HepG2 (cell line): Measurements from ENCODE around the gene PASK. TPM values are rescaled to one million over a fixed set of nuclear protein-coding genes. Genes with fewer than 3 reads are reported as not detected.

Experiments
- ARID2 ChIP-seq: sonication (generic); formaldehyde crosslinking; IDR thresholded peaks from 2 replicates; pipeline ENCODE4 v1.8.1; 2022; ENCODE audit warnings: mild to moderate bottlenecking, missing genetic modification reagents, borderline replicate concordance
- ASH2L ChIP-seq: fragments of 300-600, 200-600 bp; sonication (generic); IDR thresholded peaks from 2 replicates; pipeline ENCODE4 v1.7.0; 2017; ENCODE audit warnings: low read depth, mild to moderate bottlenecking, moderate library complexity, mixed read lengths, low read length; ENCODE audit not compliant: insufficient read length
- CEBPG ChIP-seq: IDR thresholded peaks from 2 replicates; pipeline ENCODE4 v1.6.1; 2016
- ESRRA ChIP-seq: sonication (generic); formaldehyde crosslinking; IDR thresholded peaks from 2 replicates; pipeline ENCODE4 v1.5.1; 2020; ENCODE audit warnings: mild to moderate bottlenecking, low read depth, missing genetic modification reagents
- HMGXB3 ChIP-seq: sonication (generic); formaldehyde crosslinking; IDR thresholded peaks from 2 replicates; pipeline ENCODE4 v1.4.0; 2020; ENCODE audit warnings: missing genetic modification reagents, borderline replicate concordance
- KAT8 ChIP-seq: IDR thresholded peaks from 2 replicates; pipeline ENCODE4 v1.6.1; 2016; ENCODE audit warnings: missing genetic modification reagents, missing compliant biosample characterization
- PRDM10 ChIP-seq: sonication (generic); formaldehyde crosslinking; IDR thresholded peaks from 2 replicates; pipeline ENCODE4 v1.4.0; 2020; ENCODE audit warnings: low read depth, missing genetic modification reagents
- SKIL ChIP-seq: sonication (generic); formaldehyde crosslinking; IDR thresholded peaks from 2 replicates; pipeline ENCODE4 v1.8.0; 2022; ENCODE audit warnings: missing genetic modification reagents, mild to moderate bottlenecking, moderate library complexity, borderline replicate concordance
- ZBTB34 ChIP-seq: sonication (generic); formaldehyde crosslinking; IDR thresholded peaks from 2 replicates; pipeline ENCODE4 v1.8.0; 2022; ENCODE audit warnings: mild to moderate bottlenecking, missing genetic modification reagents
- ZNF503 ChIP-seq: sonication (generic); formaldehyde crosslinking; IDR thresholded peaks from 2 replicates; pipeline ENCODE4 v1.4.0; 2020; ENCODE audit warnings: missing genetic modification reagents
- ZSCAN9 ChIP-seq: IDR thresholded peaks from 2 replicates; pipeline ENCODE4 v1.6.1; 2016; ENCODE audit warnings: borderline replicate concordance
- polyA plus RNA-seq, 8 experiments: library from polyadenylated mRNA; depleted of rRNA in 3 of 8; stranded (reverse) in 7 of 8; unstranded in 1 of 8; fragments of >200 nt; fragmentation: Illumina TruSeq in 4 of 8; extraction: Trizol in 4 of 8; gene quantifications; 2 replicates each; pipeline versions ENCODE4 v1.2.1 to v1.2.3, GENCODE V29; 2011 to 2016; ENCODE audit warnings: low read depth in 4 of 8, missing spikeins in 1 of 8, mixed read lengths in 1 of 8; ENCODE audit not compliant: insufficient read depth in 1 of 8
- total RNA-seq, 5 experiments: library from RNA; depleted of rRNA; stranded (reverse); fragments of >200 nt; fragmentation: Illumina TruSeq; extraction: Trizol; gene quantifications; 2 replicates each; pipeline ENCODE4 v1.2.3, GENCODE V29; 2016; ENCODE audit warnings: low read depth in 1 of 5
- TF ChIP-seq, protein P1 (sequence below): sonication (generic); formaldehyde crosslinking; IDR thresholded peaks from 2 replicates; pipeline ENCODE4 v1.4.0; 2020; ENCODE audit warnings: missing genetic modification reagents, borderline replicate concordance

PASK gene
- total and polyA plus RNA-seq, 2 of the 13 experiments (the other 11 are each of a cell fraction or from before 2014, with no cell fraction given) = 6.9 to 17.0 TPM

DNA sequence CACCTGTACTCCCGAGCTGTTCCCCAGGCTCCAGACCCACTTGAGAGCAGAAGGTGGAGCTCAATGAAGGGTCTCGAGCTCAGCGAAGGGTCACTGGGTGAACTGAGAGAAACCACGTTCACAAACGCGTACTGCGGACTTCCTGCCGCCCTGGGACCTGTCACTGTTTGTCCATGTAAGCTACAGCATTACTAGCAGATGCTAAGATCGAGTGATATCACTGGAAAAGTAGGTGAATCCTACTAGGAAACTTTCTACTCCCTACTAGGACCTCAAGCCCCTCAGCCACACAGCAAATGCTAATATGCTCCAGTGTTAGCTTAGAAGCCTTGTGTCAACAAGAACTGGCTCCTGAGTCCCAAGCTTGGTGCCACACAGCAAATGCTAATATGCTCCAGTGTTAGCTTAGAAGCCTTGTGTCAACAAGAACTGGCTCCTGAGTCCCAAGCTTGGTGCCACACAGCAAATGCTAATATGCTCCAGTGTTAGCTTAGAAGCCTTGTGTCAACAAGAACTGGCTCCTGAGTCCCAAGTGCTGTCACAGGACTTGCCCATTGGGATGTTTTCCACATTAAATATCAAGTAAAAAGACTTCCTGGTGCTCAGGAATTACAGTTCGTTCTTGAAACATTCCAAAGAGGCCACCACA lies 56.0 kb downstream of the PASK start (continued):
- TF ChIP-seq PRDM10 (CRISPR knock-in tag) (peak; percentile 41; the same call in 1 of the 2 replicates), ZNF503 (CRISPR knock-in tag) (peak; percentile 95), CEBPG (CRISPR knock-in tag) (peak; percentile 38; the same call in 1 of the 2 replicates), KAT8 (CRISPR knock-in tag) (peak; percentile 74; the same call in 1 of the 2 replicates), HMGXB3 (CRISPR knock-in tag) (peak; percentile 49; the same call in 1 of the 2 replicates), ARID2 (CRISPR knock-in tag) (peak; percentile 54; the same call in 1 of the 2 replicates), ZBTB34 (CRISPR knock-in tag) (peak; percentile 97), ZSCAN9 (CRISPR knock-in tag) (peak; percentile 89), ESRRA (CRISPR knock-in tag) (peak; percentile 68; the same call in 1 of the 2 replicates), ASH2L (peak; percentile 71), SKIL (peak; percentile 82)
- TF ChIP-seq, protein P1, sequence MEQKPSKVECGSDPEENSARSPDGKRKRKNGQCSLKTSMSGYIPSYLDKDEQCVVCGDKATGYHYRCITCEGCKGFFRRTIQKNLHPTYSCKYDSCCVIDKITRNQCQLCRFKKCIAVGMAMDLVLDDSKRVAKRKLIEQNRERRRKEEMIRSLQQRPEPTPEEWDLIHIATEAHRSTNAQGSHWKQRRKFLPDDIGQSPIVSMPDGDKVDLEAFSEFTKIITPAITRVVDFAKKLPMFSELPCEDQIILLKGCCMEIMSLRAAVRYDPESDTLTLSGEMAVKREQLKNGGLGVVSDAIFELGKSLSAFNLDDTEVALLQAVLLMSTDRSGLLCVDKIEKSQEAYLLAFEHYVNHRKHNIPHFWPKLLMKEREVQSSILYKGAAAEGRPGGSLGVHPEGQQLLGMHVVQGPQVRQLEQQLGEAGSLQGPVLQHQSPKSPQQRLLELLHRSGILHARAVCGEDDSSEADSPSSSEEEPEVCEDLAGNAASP (CRISPR knock-in tag) = peak; percentile 68; the same call in 1 of the 2 replicates
